OCI-LY3 (cell line): ENCODE results near the gene ADGRG4.

ENCODE experiments used
- H2AFZ ChIP-seq: fragments of 200-600, 300-600 bp; shearing (Covaris generic); 2 replicates; pipeline ENCODE4 v1.6.0; 2014; ENCODE audit warnings: antibody characterized with exemption, low read depth, low read length
- H3K27ac ChIP-seq: fragments of 200-600, 300-600 bp; sonication (generic); 2 replicates; pipeline ENCODE4 v1.5.1; 2014; ENCODE audit warnings: mild to moderate bottlenecking, low read length, moderate library complexity, mixed read lengths
- H3K27me3 ChIP-seq: fragments of 200-600, 300-600 bp; sonication (generic); 2 replicates; pipeline ENCODE4 v1.6.1; 2014; ENCODE audit warnings: low read depth, low read length, mixed read lengths
- H3K36me3 ChIP-seq: fragments of 200-600, 300-600 bp; sonication (generic); replicated peaks from 2 replicates; pipeline ENCODE3; 2014; ENCODE audit warnings: low read depth, low read length, mixed read lengths
- H3K4me1 ChIP-seq: fragments of 300-600, 200-600 bp; sonication (generic); 2 replicates; pipeline ENCODE4 v1.6.1; 2014; ENCODE audit warnings: low read length, mixed read lengths
- H3K4me2 ChIP-seq: fragments of 200-600, 300-600 bp; sonication (generic); 2 replicates; pipeline ENCODE4 v1.6.1; 2014; ENCODE audit warnings: low read length, mixed read lengths
- H3K4me3 ChIP-seq: fragments of 300-600, 200-600 bp; sonication (generic); 2 replicates; pipeline ENCODE4 v1.5.1; 2014; ENCODE audit warnings: antibody characterized with exemption, mild to moderate bottlenecking, low read length, moderate library complexity
- H3K79me2 ChIP-seq: fragments of 300-600, 200-600 bp; shearing (Covaris generic); 2 replicates; pipeline ENCODE4 v1.6.1; 2014; ENCODE audit warnings: mild to moderate bottlenecking, low read length, mixed read lengths
- H3K9ac ChIP-seq: fragments of 300-600, 200-600 bp; shearing (Covaris generic); 2 replicates; pipeline ENCODE4 v1.6.0; 2014; ENCODE audit warnings: mild to moderate bottlenecking, low read length, moderate library complexity
- H3K9me3 ChIP-seq: fragments of 200-600, 300-600 bp; shearing (Covaris generic); 2 replicates; pipeline ENCODE4 v1.6.1; 2014; ENCODE audit warnings: low read length, mixed read lengths; ENCODE audit not compliant: insufficient read depth
- H4K20me1 ChIP-seq: fragments of 200-600, 300-600 bp; sonication (generic); 2 replicates; pipeline ENCODE4 v1.6.1; 2016; ENCODE audit warnings: low read length, mixed read lengths; ENCODE audit not compliant: insufficient read depth
- CTCF ChIP-seq: fragments of 200-600, 300-600 bp; sonication (generic); IDR thresholded peaks from 2 replicates; pipeline ENCODE4 v1.5.1; 2014; ENCODE audit warnings: antibody characterized with exemption, low read length, low read depth
- EZH2phosphoT487 ChIP-seq: fragments of 200-600 bp; shearing (Covaris generic); IDR thresholded peaks from 2 replicates; pipeline ENCODE4 v1.6.1; 2018; ENCODE audit warnings: antibody characterized with exemption, mixed run types, low read depth

ADGRG4 gene

GRCh38 chrX:136318156-136318555 lies 17.4 kb downstream of the ADGRG4 start:
- no peaks in the 10 kb centered on the region for H3K27me3 ChIP-seq
- H3K4me2 ChIP-seq = no peak overlapping the region
- H3K4me3 ChIP-seq = no peak overlapping the region
- H3K36me3 ChIP-seq = no peaks in the 10 kb centered on the region
- H3K79me2 ChIP-seq = no peaks in the 10 kb centered on the region
- no peaks in the 10 kb centered on the region for H4K20me1 ChIP-seq
- no peak overlapping the region for H3K9ac ChIP-seq
- H2AFZ ChIP-seq = no peak overlapping the region
- TF ChIP-seq CTCF = no peak
- TF ChIP-seq EZH2phosphoT487 = no peak
- no peak overlapping the region for H3K27ac ChIP-seq
- no peaks in the 10 kb centered on the region for H3K9me3 ChIP-seq
- H3K4me1 ChIP-seq = no peaks in the 10 kb centered on the region

- Histone ChIP-seq H3K4me1 (no peaks in the 10 kb centered on the region), H3K4me3 (no peak overlapping the region), H3K9me3 (no peaks in the 10 kb centered on the region), H3K36me3 (no peaks in the 10 kb centered on the region), H3K27ac (no peak overlapping the region), H3K79me2 (no peaks in the 10 kb centered on the region), H4K20me1 (no peaks in the 10 kb centered on the region), H3K4me2 (no peak overlapping the region), H3K9ac (no peak overlapping the region), H2AFZ (no peak overlapping the region), H3K27me3 (no peaks in the 10 kb centered on the region)
- TF ChIP-seq CTCF = no peak
- no peak for TF ChIP-seq EZH2phosphoT487
Observed at GRCh38 chrX:136318895-136319597, 18.3 kb downstream of the ADGRG4 start.

GRCh38 chrX:136319600-136319999 lies 18.8 kb downstream of the ADGRG4 start:
- Histone ChIP-seq H3K9ac (no peak overlapping the region), H3K27ac (no peak overlapping the region), H3K27me3 (no peaks in the 10 kb centered on the region), H3K9me3 (no peaks in the 10 kb centered on the region), H3K79me2 (no peaks in the 10 kb centered on the region), H3K4me3 (no peak overlapping the region), H3K4me2 (no peak overlapping the region), H2AFZ (no peak overlapping the region), H3K36me3 (no peaks in the 10 kb centered on the region), H4K20me1 (no peaks in the 10 kb centered on the region), H3K4me1 (no peaks in the 10 kb centered on the region)
- TF ChIP-seq CTCF (no peak), EZH2phosphoT487 (no peak)

GRCh38 chrX:136321532-136321931 lies 20.8 kb downstream of the ADGRG4 start:
- H3K27me3 ChIP-seq = no peaks in the 10 kb centered on the region
- H3K4me2 ChIP-seq = no peak overlapping the region
- H4K20me1 ChIP-seq = no peaks in the 10 kb centered on the region
- H3K27ac ChIP-seq = no peak overlapping the region
- H3K4me1 ChIP-seq = no peaks in the 10 kb centered on the region
- no peak overlapping the region for H2AFZ ChIP-seq
- TF ChIP-seq EZH2phosphoT487 (no peak), CTCF (no peak)
- no peaks in the 10 kb centered on the region for H3K9me3 ChIP-seq
- H3K79me2 ChIP-seq = no peaks in the 10 kb centered on the region
- no peak overlapping the region for H3K4me3 ChIP-seq
- H3K9ac ChIP-seq = no peak overlapping the region
- no peaks in the 10 kb centered on the region for H3K36me3 ChIP-seq
